GM21528 (cell line): ENCODE measurements around the gene ACADVL.

Experiments used
- ATAC-seq: cut with Tn5 transposase; IDR thresholded peaks from one replicate; pipeline ENCODE4 v1.9.1; 2021; ENCODE audit warnings: mild to moderate bottlenecking, moderate library complexity; ENCODE audit not compliant: unreplicated experiment, low FRiP score

Gene ACADVL

GRCh38 chr17:7191069-7191468 is 28.7 kb upstream of the ACADVL start:
- no peak for ATAC-seq

- ATAC-seq, result no peak
Measured at GRCh38 chr17:7191571-7192270, 28.0 kb upstream of the ACADVL start.

- no peak for ATAC-seq
Measured at GRCh38 chr17:7192271-7192937, 27.3 kb upstream of the ACADVL start.

- ATAC-seq, result no peak
Measured at GRCh38 chr17:7195971-7196370, 23.8 kb upstream of the ACADVL start.

GRCh38 chr17:7196651-7197401 is 22.9 kb upstream of the ACADVL start:
- ATAC-seq, result no peak

GRCh38 chr17:7203391-7203790 is 16.3 kb upstream of the ACADVL start:
- ATAC-seq, result no peak

- no peak for ATAC-seq
Measured at GRCh38 chr17:7204336-7204735, 15.4 kb upstream of the ACADVL start.

GRCh38 chr17:7204828-7205461 is 14.8 kb upstream of the ACADVL start:
- ATAC-seq, result peak; percentile 72

GRCh38 chr17:7205561-7205960 is 14.2 kb upstream of the ACADVL start:
- ATAC-seq, result no peak

GRCh38 chr17:7207120-7208001 is 12.4 kb upstream of the ACADVL start:
- no peak for ATAC-seq

- no peak for ATAC-seq
Measured at GRCh38 chr17:7208027-7208571, 11.6 kb upstream of the ACADVL start.

GRCh38 chr17:7208754-7209460 is 10.8 kb upstream of the ACADVL start:
- ATAC-seq, result no peak

- ATAC-seq, result no peak
Measured at GRCh38 chr17:7211491-7212273, 8.1 kb upstream of the ACADVL start.

- ATAC-seq, result no peak
Measured at GRCh38 chr17:7213895-7214299, 5.8 kb upstream of the ACADVL start.

- peak; percentile 71 for ATAC-seq
Measured at GRCh38 chr17:7214300-7215135, 5.2 kb upstream of the ACADVL start.

GRCh38 chr17:7215136-7215638 is 4.6 kb upstream of the ACADVL start:
- no peak for ATAC-seq

GRCh38 chr17:7215652-7216180 is 4.0 kb upstream of the ACADVL start:
- ATAC-seq, result no peak
